ENCODE data around the gene GRK5.

Gene GRK5

DNA sequence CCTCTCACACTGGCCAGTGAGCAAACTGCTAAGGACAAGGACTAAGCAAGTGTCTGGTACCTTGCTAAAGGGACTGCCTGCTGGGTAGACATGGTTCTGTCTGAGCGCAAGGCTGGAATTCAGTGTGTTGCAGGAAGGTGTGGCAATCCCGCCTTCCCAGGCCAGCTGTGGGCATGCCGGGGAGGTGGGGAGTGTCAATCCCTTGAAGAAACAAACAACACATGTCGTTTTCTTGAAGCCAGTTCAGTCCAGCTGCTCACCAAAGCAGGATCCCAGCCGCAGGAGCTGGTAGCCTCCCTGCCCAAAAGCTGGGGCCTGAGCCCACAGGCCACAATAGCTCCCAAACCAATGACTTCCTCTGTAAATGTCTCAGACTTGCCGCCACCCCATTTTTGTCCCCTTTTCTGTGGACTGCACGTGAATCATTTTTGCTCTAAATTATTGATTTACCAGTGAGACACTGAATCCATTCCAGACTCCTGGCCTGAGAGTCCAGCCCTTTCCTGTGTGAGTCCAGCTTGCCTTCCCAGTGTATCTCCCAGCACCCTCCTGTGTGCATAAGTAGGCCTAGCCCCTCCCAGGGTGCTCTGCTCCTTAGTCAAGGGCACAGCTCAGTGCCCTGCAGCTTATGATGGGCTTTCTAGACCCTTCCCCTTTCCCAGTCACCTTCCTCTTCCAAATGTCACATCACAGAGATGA, 168.4 kb downstream of the GRK5 start:
- Mint-ChIP-seq H3K4me1 (peaks cover 77% of the 10 kb centered on the region), H3K27ac (peak overlapping the region; percentile 25 to 52 (median 39)), H3K36me3 (ENCODE audit: low read depth) (no peaks in the 10 kb centered on the region), H3K27me3 (ENCODE audit: low read depth) (peaks cover 14% of the 10 kb centered on the region), H3K9me3 (no peaks in the 10 kb centered on the region), H3K4me3 (no peak overlapping the region)
- TF ChIP-seq, protein P1, sequence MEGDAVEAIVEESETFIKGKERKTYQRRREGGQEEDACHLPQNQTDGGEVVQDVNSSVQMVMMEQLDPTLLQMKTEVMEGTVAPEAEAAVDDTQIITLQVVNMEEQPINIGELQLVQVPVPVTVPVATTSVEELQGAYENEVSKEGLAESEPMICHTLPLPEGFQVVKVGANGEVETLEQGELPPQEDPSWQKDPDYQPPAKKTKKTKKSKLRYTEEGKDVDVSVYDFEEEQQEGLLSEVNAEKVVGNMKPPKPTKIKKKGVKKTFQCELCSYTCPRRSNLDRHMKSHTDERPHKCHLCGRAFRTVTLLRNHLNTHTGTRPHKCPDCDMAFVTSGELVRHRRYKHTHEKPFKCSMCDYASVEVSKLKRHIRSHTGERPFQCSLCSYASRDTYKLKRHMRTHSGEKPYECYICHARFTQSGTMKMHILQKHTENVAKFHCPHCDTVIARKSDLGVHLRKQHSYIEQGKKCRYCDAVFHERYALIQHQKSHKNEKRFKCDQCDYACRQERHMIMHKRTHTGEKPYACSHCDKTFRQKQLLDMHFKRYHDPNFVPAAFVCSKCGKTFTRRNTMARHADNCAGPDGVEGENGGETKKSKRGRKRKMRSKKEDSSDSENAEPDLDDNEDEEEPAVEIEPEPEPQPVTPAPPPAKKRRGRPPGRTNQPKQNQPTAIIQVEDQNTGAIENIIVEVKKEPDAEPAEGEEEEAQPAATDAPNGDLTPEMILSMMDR (IDR thresholded peaks at IDR 0.05; ENCODE audit: unreplicated experiment in 3 of 3): no peak

DNA sequence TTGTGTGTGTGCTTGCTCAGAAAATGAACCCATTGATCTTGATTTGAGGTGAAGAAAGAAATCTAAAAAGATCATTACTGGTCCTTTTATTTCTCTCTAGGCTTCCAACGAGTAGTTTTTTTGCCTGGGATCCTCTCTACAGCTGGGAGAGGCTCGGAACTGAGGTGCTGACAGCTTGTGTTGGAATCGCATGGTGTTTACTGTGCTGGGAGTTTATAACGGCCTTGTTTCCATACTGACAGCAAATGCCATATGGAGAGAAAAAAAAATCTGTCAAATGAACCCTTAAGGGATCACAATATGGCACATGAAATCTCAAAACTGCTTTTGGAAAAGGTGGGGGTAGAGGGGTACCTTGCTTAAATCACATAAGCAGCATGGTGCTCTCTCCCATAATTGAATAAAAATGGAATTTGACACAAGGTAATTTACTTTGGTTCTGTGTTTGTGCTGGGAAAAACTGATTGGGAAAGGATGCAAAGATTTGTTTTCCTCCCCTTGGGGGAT, 170.1 kb downstream of the GRK5 start:
- Mint-ChIP-seq H3K9me3 (no peaks in the 10 kb centered on the region), H3K27ac (peak overlapping the region in 2 of 3 experiments; percentile 22 to 36), H3K4me1 (peaks cover 68% of the 10 kb centered on the region), H3K4me3 (peak overlapping the region in 1 of 3 experiments; percentile 43), H3K27me3 (ENCODE audit: low read depth) (peaks cover 14% of the 10 kb centered on the region), H3K36me3 (ENCODE audit: low read depth) (peaks cover 3% of the 10 kb centered on the region)
- TF ChIP-seq, protein P1 (IDR thresholded peaks at IDR 0.05; ENCODE audit: unreplicated experiment in 3 of 3): no peak

DNA sequence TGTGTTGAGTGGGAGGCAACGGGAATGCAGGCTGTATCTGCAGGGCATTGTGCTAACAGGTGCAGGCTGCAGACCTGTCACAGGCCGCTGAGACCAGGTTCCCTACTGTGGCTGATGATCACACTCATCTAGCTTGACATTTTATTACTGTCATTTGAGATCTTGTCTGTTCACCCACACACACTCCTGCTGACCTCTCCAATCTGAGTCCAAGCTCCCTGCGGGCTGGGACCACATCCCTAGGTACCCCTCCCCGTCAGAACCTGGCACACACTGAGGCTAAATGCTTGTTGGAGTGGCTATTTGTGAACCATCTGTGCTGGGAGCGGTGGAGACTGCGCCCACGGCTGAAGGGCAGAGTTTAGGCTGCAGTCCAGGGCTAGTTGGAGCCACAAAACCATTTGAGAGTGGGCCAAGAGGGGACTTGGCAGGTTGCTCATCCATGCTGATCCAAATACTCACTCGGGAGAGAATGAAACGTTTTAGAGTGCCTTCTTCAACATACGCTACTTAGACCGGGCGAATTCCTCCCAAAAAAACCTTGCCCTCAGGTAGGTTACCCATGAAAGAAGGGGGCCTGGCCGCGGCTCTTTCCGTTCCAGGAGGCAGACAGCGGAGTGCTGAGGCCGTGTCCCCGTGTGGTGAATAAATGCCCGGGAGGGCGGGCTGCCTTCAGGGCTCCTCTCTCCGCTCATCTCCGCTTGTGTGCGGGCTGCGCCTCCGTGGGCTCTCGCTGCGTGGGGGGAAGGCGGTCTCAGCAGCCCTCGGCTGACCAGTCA, 170.8 kb downstream of the GRK5 start:
- Mint-ChIP-seq H3K9me3 (no peaks in the 10 kb centered on the region), H3K27ac (peak overlapping the region; percentile 15 to 58 (median 36)), H3K4me1 (peaks cover 65% of the 10 kb centered on the region), H3K36me3 (ENCODE audit: low read depth) (peaks cover 6% of the 10 kb centered on the region), H3K27me3 (ENCODE audit: low read depth) (peaks cover 13% of the 10 kb centered on the region), H3K4me3 (peak overlapping the region in 1 of 3 experiments; percentile 11)
- TF ChIP-seq, protein P1 (IDR thresholded peaks at IDR 0.05; ENCODE audit: unreplicated experiment in 3 of 3): no peak

GRCh38 chr10:119378737-119379067, 171.3 kb downstream of the GRK5 start:
- Mint-ChIP-seq H3K4me1 (peaks cover 60% of the 10 kb centered on the region), H3K4me3 (no peak overlapping the region), H3K36me3 (ENCODE audit: low read depth) (peaks cover 6% of the 10 kb centered on the region), H3K27ac (no peak overlapping the region), H3K27me3 (ENCODE audit: low read depth) (peaks cover 16% of the 10 kb centered on the region), H3K9me3 (no peaks in the 10 kb centered on the region)
- TF ChIP-seq, protein P1 (IDR thresholded peaks at IDR 0.05; ENCODE audit: unreplicated experiment in 3 of 3): no peak

GRCh38 chr10:119379466-119380071, 172.2 kb downstream of the GRK5 start:
- no peak overlapping the region for H3K27ac Mint-ChIP-seq
- H3K9me3 Mint-ChIP-seq: no peaks in the 10 kb centered on the region
- H3K36me3 Mint-ChIP-seq (ENCODE audit: low read depth): peaks cover 6% of the 10 kb centered on the region
- H3K4me1 Mint-ChIP-seq: peaks cover 59% of the 10 kb centered on the region
- H3K27me3 Mint-ChIP-seq (ENCODE audit: low read depth): peaks cover 16% of the 10 kb centered on the region
- TF ChIP-seq, protein P1 (IDR thresholded peaks at IDR 0.05; ENCODE audit: unreplicated experiment in 3 of 3): no peak
- H3K4me3 Mint-ChIP-seq: no peak overlapping the region
